Sigmoid colon (tissue), 7 donors: ENCODE results near the gene C5. TPM values are rescaled to one million over a fixed set of nuclear protein-coding genes. Genes with fewer than 3 reads are reported as not detected.

Experiments used
- DNase-seq: peaks from one replicate; pipeline ENCODE4 v3.0.0-alpha.2; 2019
- H3K27ac ChIP-seq, 4 donors: fragments of 200-600 bp; sonication (generic); one replicate each; pipeline ENCODE4 v1.5.1; 2016 to 2019; ENCODE audit warnings: mild to moderate bottlenecking in 1 of 4
- H3K27me3 ChIP-seq, 3 donors: fragments of 200-600 bp; sonication (generic); one replicate each; pipeline ENCODE4 v1.5.1; 2019; ENCODE audit warnings: mild to moderate bottlenecking in 1 of 3
- H3K36me3 ChIP-seq, 4 donors: fragments of 200-600 bp; sonication (generic); one replicate each; pipeline ENCODE4 v1.5.1; 2016 to 2019
- H3K4me1 ChIP-seq, 4 donors: fragments of 200-600 bp; sonication (generic); one replicate each; pipeline ENCODE4 v1.5.1; 2017 to 2019
- H3K4me3 ChIP-seq, 4 donors: fragments of 200-600 bp; sonication (generic); one replicate each; pipeline ENCODE4 v1.5.1; 2017 to 2019; ENCODE audit warnings: mild to moderate bottlenecking in 2 of 4, moderate library complexity in 1 of 4
- H3K9me3 ChIP-seq, 4 donors: fragments of 200-600 bp in 3 of 4; sonication (generic) in 3 of 4; one replicate each; pipeline versions ENCODE4 v1.5.1 to v1.6.1; 2013 to 2019
- CTCF ChIP-seq, 4 experiments: fragments of 450-650 bp in 3 of 4; fragments of 200-600 bp in 1 of 4; IDR thresholded peaks; one replicate each; pipeline ENCODE4 v1.5.1; 2016 to 2019; ENCODE audit warnings: antibody characterized with exemption in 4 of 4, mild to moderate bottlenecking in 3 of 4, moderate library complexity in 2 of 4
- EP300 ChIP-seq, 4 donors: sonication (generic); formaldehyde crosslinking; IDR thresholded peaks; one replicate each; pipeline ENCODE4 v1.6.1; 2017; ENCODE audit warnings: antibody characterized with exemption in 4 of 4
- POLR2A ChIP-seq, 2 donors: fragments of 450-650 bp; IDR thresholded peaks; one replicate each; pipeline ENCODE4 v1.6.1; 2016; ENCODE audit warnings: antibody characterized with exemption in 2 of 2, mild to moderate bottlenecking in 2 of 2, moderate library complexity in 2 of 2
- POLR2AphosphoS5 ChIP-seq, 4 donors: sonication (generic); formaldehyde crosslinking; IDR thresholded peaks; one replicate each; pipeline ENCODE4 v1.6.1; 2017; ENCODE audit warnings: antibody characterized with exemption in 4 of 4
- whole genome bisulfite sequencing, 2 donors: extraction: QIAGEN DNeasy Blood & Tissue Kit; methylation state at CpG; one replicate each; pipeline ENCODE4 v1.1.7; 2013; 5-methylcytosine and 5-hydroxymethylcytosine counted together
- intact Hi-C: fragments of 100-400 bp; cut with DNase I; formaldehyde crosslinking; loops from one replicate; pipeline ENCODE4 v1.15.1; 2023
- polyA plus RNA-seq, 3 donors: library from polyadenylated mRNA; stranded (reverse); fragments of 200-250 nt; gene quantifications; one replicate each; pipeline ENCODE4 v1.2.3, GENCODE V29; 2013
- total RNA-seq, 4 donors: library from RNA; depleted of rRNA; stranded (reverse); fragments of >200 nt; gene quantifications; one replicate each; pipeline ENCODE4 v1.1.0, GENCODE V29; 2016
- donor health status: healthy with polysubstance abuse.
- donor health status: Bipolar disorder and iron deficiency.
- donor health status: healthy.

The C5 gene
- total and polyA plus RNA-seq, 7 donors: under 0.01 to 6.4 (median 4.6) TPM

- Histone ChIP-seq H3K36me3 (peaks cover 0 to 11% (median 0%) of the 10 kb centered on the region in 4 donors), H3K27ac (no peak overlapping the region), H3K4me3 (no peak overlapping the region), H3K4me1 (no peaks in the 10 kb centered on the region), H3K9me3 (no peaks in the 10 kb centered on the region), H3K27me3 (no peaks in the 10 kb centered on the region)
- intact Hi-C loops: loop anchor here (5.0 to 10.0 kb wide), 2 partner anchors 82 to 419 kb away; no protein-coding TSS in a partner anchor
- WGBS, 2 donors: 53 to 78% methylated on average over 3 of the region's 3 CpGs
- no peak for TF ChIP-seq POLR2A (IDR thresholded peaks at IDR 0.05)
- TF ChIP-seq EP300 (IDR thresholded peaks at IDR 0.05): no peak
- TF ChIP-seq CTCF (IDR thresholded peaks at IDR 0.05): no peak
- TF ChIP-seq POLR2AphosphoS5 (IDR thresholded peaks at IDR 0.05): no peak
- DNase-seq: no peak
Measured at GRCh38 chr9:120982836-120983235, 67.2 kb downstream of the C5 start.

- no peak for TF ChIP-seq EP300 (IDR thresholded peaks at IDR 0.05)
- no peak for TF ChIP-seq POLR2AphosphoS5 (IDR thresholded peaks at IDR 0.05)
- no peak for TF ChIP-seq POLR2A (IDR thresholded peaks at IDR 0.05)
- TF ChIP-seq CTCF (IDR thresholded peaks at IDR 0.05): no peak
- H3K36me3 ChIP-seq: peaks cover 0 to 19% (median 0%) of the 10 kb centered on the region in 4 donors
- H3K27me3 ChIP-seq: no peaks in the 10 kb centered on the region
- no peaks in the 10 kb centered on the region for H3K9me3 ChIP-seq
- H3K27ac ChIP-seq: no peak overlapping the region
- H3K4me3 ChIP-seq: no peak overlapping the region
- 96 to 97% methylated on average over 3 of the region's 3 CpGs for WGBS, 2 donors
- no peaks in the 10 kb centered on the region for H3K4me1 ChIP-seq
- no peak for DNase-seq
- intact Hi-C loops: loop anchor here (5.0 to 10.0 kb wide), 2 partner anchors 84 to 421 kb away; no protein-coding TSS in a partner anchor
Measured at GRCh38 chr9:120980951-120981350, 69.1 kb downstream of the C5 start.

GRCh38 chr9:120979797-120980196, 70.3 kb downstream of the C5 start:
- Histone ChIP-seq H3K4me3 (no peak overlapping the region), H3K36me3 (peaks cover 0 to 19% (median 0%) of the 10 kb centered on the region in 4 donors), H3K4me1 (no peaks in the 10 kb centered on the region), H3K27me3 (no peaks in the 10 kb centered on the region), H3K9me3 (no peaks in the 10 kb centered on the region), H3K27ac (no peak overlapping the region)
- intact Hi-C loops: loop anchor here (5.0 to 10.0 kb wide), 2 partner anchors 85 to 423 kb away; no protein-coding TSS in a partner anchor
- TF ChIP-seq EP300 (IDR thresholded peaks at IDR 0.05): no peak
- no peak for TF ChIP-seq CTCF (IDR thresholded peaks at IDR 0.05)
- no peak for TF ChIP-seq POLR2AphosphoS5 (IDR thresholded peaks at IDR 0.05)
- TF ChIP-seq POLR2A (IDR thresholded peaks at IDR 0.05): no peak
- 84 to 92% methylated on average over 8 of the region's 8 CpGs for WGBS, 2 donors
- no peak for DNase-seq

- Histone ChIP-seq H3K4me1 (no peaks in the 10 kb centered on the region), H3K4me3 (no peak overlapping the region), H3K27ac (no peak overlapping the region), H3K9me3 (no peaks in the 10 kb centered on the region), H3K27me3 (no peaks in the 10 kb centered on the region), H3K36me3 (peaks cover 0 to 19% (median 0%) of the 10 kb centered on the region in 4 donors)
- 91% methylated on average over 3 of the region's 3 CpGs for WGBS, 2 donors
- TF ChIP-seq POLR2A (IDR thresholded peaks at IDR 0.05): no peak
- TF ChIP-seq EP300 (IDR thresholded peaks at IDR 0.05): no peak
- no peak for TF ChIP-seq POLR2AphosphoS5 (IDR thresholded peaks at IDR 0.05)
- no peak for TF ChIP-seq CTCF (IDR thresholded peaks at IDR 0.05)
- intact Hi-C loops: no loop called here
- DNase-seq: no peak
Measured at GRCh38 chr9:120978987-120979386, 71.1 kb downstream of the C5 start.

GRCh38 chr9:120977321-120977720, 72.8 kb downstream of the C5 start:
- Histone ChIP-seq H3K4me3 (no peak overlapping the region), H3K27me3 (no peaks in the 10 kb centered on the region), H3K9me3 (no peaks in the 10 kb centered on the region), H3K4me1 (no peaks in the 10 kb centered on the region), H3K36me3 (peaks cover 0 to 19% (median 0%) of the 10 kb centered on the region in 4 donors), H3K27ac (no peak overlapping the region)
- 45 to 47% methylated on average over 1 of the region's 1 CpG for WGBS, 2 donors
- TF ChIP-seq POLR2A (IDR thresholded peaks at IDR 0.05): no peak
- no peak for TF ChIP-seq CTCF (IDR thresholded peaks at IDR 0.05)
- no peak for TF ChIP-seq POLR2AphosphoS5 (IDR thresholded peaks at IDR 0.05)
- no peak for TF ChIP-seq EP300 (IDR thresholded peaks at IDR 0.05)
- intact Hi-C loops: no loop called here
- DNase-seq: no peak
